ENCODE data around the gene VPS26A.
"Not testable (repeated sequence)": the region's sequence is repeated elsewhere in the genome, so short reads cannot be mapped to it uniquely, and the experiment has no call there.

VPS26A gene

DNA sequence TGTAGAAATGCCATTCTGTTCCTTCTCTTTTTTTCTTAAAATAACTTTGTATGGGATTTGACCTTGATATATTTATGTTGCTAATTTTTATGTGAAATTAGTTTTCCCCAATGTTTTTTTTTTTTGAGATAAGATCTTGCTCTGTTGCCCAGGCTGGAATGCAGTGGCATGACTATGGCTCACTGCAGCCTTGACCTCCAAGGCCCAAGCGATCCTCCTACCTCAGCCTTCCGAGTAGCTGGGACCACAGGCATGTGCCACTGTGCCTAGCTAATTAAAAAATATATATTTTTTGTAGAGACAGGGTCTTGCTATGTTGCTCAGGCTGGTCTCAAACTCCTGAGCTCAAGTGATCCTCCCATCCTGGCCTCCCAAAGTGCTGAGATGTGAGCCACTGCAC is 16.0 kb downstream of the VPS26A start:
- DNase-seq (ENCODE audit: extremely low spot score), result no peak
- ChIA-PET CTCF (interaction anchor here (1.0 to 1.5 kb wide), 3 partner anchors 9 to 19 kb away, joined by 3 to 4 read pairs (median 3); no protein-coding TSS in a partner anchor), POLR2A (no interaction called here)
- TF ChIP-seq, protein P1, sequence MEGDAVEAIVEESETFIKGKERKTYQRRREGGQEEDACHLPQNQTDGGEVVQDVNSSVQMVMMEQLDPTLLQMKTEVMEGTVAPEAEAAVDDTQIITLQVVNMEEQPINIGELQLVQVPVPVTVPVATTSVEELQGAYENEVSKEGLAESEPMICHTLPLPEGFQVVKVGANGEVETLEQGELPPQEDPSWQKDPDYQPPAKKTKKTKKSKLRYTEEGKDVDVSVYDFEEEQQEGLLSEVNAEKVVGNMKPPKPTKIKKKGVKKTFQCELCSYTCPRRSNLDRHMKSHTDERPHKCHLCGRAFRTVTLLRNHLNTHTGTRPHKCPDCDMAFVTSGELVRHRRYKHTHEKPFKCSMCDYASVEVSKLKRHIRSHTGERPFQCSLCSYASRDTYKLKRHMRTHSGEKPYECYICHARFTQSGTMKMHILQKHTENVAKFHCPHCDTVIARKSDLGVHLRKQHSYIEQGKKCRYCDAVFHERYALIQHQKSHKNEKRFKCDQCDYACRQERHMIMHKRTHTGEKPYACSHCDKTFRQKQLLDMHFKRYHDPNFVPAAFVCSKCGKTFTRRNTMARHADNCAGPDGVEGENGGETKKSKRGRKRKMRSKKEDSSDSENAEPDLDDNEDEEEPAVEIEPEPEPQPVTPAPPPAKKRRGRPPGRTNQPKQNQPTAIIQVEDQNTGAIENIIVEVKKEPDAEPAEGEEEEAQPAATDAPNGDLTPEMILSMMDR (IDR thresholded peaks at IDR 0.05; ENCODE audit: control extremely low read depth, extremely low read depth, low read depth, missing control alignments), result no peak

DNA sequence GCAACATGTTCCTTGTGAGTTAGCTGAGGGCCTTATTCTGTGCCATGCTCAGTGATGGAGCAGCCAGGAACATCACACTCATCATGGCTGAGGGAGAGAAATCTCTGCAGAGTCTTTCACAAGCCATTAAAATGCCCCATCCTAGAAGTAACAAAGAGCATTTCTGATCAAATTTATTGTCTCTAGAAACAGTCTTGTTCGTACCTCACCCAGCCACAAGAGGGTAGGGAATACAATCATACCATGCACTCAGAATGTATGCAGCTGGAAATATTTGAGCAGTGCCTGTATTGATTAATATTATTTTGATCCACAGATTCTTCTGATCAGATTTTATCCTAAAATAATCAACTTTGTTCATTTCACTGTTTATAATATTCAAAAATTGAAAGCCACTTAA is 17.3 kb downstream of the VPS26A start:
- ChIA-PET POLR2A (no interaction called here), CTCF (interaction anchor here (1.5 kb wide), 1 partner anchor 16 kb away, joined by 4 read pairs; no protein-coding TSS in a partner anchor)
- TF ChIP-seq, protein P1 (IDR thresholded peaks at IDR 0.05; ENCODE audit: control extremely low read depth, extremely low read depth, low read depth, missing control alignments), result no peak
- no peak for DNase-seq (ENCODE audit: extremely low spot score)

DNA sequence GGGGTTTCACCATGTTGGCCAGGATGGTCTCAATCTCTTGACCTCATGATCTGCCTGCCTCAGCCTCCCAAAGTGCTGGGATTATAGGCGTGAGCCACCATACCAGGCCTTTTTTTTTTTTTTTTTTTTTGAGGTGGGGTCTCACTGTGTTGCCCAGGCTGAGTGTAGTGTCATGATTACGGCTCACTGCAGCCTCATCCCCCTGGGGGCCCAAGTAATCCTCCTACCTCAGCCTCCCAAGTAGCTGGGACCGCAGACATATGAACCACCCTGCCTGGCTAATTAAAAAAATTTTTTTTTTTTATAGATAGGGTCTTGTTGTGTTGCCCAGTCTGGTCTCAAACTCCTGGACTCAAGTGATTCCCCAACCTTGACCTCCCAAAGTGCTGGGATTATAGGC is 18.1 kb downstream of the VPS26A start:
- CTCF ChIA-PET, result interaction anchor here (1.7 to 1.9 kb wide), 2 partner anchors 10 to 13 kb away, joined by 3 to 5 read pairs; no protein-coding TSS in a partner anchor
- DNase-seq (ENCODE audit: extremely low spot score); POLR2A ChIA-PET: not testable (repeated sequence)

DNA sequence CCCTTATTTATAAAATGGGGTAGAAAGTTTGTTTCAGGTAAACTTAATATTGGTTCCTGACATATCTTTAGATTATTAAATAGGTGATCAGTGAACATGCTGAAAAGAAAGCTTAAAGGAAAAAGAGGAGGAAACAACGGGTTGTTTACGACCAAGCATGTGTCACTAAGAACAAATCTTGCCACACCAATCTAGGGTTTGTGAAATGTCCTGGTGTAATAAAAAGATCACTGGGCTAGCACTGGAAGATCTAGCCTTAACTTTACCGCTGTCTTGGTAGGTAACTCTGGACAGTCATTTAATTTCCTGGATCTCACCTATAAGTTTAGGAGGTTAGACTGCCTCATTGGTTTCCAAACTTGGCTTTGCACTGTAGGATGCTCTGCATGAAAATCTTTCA is 19.0 kb downstream of the VPS26A start:
- CTCF ChIA-PET, result interaction anchor here (1.0 to 1.9 kb wide), 5 partner anchors 10 to 184 kb away, joined by 3 to 6 read pairs (median 3); partner anchors contain the start of gene KIFBP

DNA sequence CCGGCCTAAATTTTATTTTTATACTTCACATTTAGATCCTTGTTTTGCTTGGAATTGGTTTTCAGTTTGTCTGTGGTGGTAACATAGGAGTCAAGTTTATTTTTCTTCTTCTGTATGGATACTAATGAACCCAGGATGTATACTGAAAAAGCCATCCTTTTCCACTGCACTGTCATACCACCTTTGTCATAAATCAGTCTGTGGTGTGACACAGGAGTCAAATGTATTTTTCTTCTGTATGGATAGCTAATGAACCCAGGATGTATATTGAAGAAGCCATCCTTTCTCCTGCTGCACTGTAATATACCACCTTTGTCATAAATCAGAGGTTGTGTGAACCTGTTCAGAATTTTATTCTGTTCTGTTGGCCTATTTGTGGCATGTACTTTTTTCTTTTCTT is 21.4 kb downstream of the VPS26A start:
- ChIA-PET CTCF (no interaction called here), POLR2A (no interaction called here)
- TF ChIP-seq, protein P1 (IDR thresholded peaks at IDR 0.05; ENCODE audit: control extremely low read depth, extremely low read depth, low read depth, missing control alignments), result no peak
- no peak for DNase-seq (ENCODE audit: extremely low spot score)

More for the DNA sequence above, 19.0 kb downstream of the VPS26A start:
- POLR2A ChIA-PET, result no interaction called here
- DNase-seq (ENCODE audit: extremely low spot score), result no peak
- TF ChIP-seq, protein P1 (IDR thresholded peaks at IDR 0.05; ENCODE audit: control extremely low read depth, extremely low read depth, low read depth, missing control alignments), result no peak

DNA sequence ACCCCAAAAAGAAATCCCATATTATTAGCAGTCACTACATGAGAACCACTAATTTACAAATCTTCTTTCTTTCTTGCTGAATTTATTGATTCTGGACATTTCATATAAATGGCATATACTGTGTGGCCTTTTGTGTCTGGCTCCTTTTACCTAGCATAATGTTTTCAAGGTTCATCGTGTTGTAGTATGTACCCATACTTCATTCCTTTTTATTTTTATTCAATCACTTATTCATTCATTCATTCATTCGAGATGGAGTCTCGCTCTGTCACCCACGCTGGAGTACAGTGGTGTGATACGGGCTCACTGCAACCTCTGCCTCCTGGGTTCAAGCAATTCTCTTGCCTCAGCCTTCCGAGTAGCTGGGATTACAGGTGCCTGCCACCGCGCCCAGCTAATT is 21.9 kb downstream of the VPS26A start:
- ChIA-PET POLR2A (no interaction called here), CTCF (interaction anchor here (1.5 to 2.1 kb wide), 2 partner anchors 9 to 17 kb away, joined by 3 to 6 read pairs; no protein-coding TSS in a partner anchor)
- DNase-seq (ENCODE audit: extremely low spot score), result no peak
- TF ChIP-seq, protein P1 (IDR thresholded peaks at IDR 0.05; ENCODE audit: control extremely low read depth, extremely low read depth, low read depth, missing control alignments), result no peak

DNA sequence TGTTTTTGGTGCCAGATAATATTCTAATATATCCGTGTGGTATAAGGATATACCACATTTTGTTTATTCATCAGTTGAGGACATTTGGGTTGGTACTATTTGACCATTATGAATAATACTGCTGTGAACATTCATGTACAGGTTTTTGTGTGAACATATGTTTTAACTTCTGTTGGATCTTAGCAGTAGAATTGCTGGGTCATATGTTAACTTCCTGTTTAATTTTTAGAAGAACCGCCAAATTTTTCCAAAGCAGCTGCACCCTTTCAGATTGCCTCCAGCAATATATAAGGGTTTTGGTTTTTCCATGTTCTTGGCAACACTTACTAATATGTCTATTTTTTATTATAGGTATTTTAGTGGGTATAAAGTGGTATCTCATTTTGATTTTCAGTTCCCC is 22.8 kb downstream of the VPS26A start:
- DNase-seq (ENCODE audit: extremely low spot score), result no peak
- TF ChIP-seq, protein P1 (IDR thresholded peaks at IDR 0.05; ENCODE audit: control extremely low read depth, extremely low read depth, low read depth, missing control alignments), result no peak
- ChIA-PET CTCF (interaction anchor here (1.5 to 2.1 kb wide), 2 partner anchors 10 to 18 kb away, joined by 3 to 6 read pairs; no protein-coding TSS in a partner anchor), POLR2A (interaction anchor here (0.5 kb wide), 1 partner anchor 17 kb away, joined by 6 read pairs; no protein-coding TSS in a partner anchor)
